HG02981 (cell line): Measurements from ENCODE around the gene TRABD.

Experiments used
- ATAC-seq: cut with Tn5 transposase; IDR thresholded peaks from one replicate; pipeline ENCODE4 v1.9.1; 2021; ENCODE audit warnings: mild to moderate bottlenecking, moderate library complexity; ENCODE audit not compliant: unreplicated experiment

The TRABD gene

GRCh38 chr22:50173311-50173982 is 12.3 kb upstream of the TRABD start:
- no peak for ATAC-seq

- ATAC-seq = no peak
Measured at GRCh38 chr22:50173983-50174355, 11.7 kb upstream of the TRABD start.

DNA sequence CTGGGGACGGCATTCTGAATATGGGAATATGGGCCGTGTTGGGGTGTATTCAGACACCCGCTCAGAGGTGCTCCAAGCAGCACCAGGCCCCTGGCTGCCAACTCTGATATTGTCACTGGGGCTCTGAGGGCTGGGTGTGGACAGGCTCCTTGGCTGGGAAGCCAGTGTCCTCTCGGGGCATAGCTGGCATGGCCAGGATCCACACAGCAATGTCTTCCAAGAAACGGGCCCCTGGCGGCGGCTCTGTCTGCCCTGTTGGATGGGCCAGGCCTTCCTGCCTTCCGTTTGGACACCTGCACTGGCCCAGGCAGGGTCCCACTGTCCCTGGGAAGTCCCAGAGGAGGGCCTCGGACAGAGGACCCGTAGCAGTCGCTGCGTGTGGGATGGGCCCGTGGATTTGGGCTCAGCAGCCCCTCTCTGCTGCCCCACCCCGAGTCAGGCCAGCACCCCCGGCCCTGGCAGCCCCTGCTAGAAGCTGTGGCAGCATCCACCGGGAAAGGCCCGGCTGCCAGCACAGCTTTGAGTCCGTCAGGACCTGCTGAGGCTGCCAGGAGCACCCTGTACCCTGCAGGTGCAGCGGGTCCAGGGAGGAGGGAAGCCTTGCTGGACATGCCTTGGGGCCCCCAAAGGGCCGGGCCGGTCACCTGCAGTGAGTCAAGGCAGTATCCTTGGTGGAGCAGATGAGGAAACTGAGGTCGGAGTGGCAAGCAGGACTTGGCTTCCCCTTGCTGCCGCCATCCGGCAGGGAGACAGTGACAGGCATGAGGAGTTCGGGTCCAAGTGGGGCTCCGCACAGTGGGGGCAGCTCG is 11.1 kb upstream of the TRABD start:
- no peak for ATAC-seq

DNA sequence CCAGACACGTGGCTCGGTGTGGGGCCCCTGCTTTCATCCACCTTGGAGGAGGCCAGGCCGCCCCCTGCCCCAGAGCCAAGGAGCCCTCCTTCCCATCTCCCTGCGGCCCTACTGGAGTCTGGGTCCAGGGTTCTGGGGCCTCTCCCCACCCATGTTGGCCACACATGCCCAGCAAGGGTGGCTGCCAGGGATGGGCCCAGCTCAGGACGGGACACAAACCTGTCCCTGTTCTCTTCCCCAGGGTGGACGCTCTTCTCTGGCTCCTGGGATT is 10.6 kb upstream of the TRABD start:
- ATAC-seq = no peak

DNA sequence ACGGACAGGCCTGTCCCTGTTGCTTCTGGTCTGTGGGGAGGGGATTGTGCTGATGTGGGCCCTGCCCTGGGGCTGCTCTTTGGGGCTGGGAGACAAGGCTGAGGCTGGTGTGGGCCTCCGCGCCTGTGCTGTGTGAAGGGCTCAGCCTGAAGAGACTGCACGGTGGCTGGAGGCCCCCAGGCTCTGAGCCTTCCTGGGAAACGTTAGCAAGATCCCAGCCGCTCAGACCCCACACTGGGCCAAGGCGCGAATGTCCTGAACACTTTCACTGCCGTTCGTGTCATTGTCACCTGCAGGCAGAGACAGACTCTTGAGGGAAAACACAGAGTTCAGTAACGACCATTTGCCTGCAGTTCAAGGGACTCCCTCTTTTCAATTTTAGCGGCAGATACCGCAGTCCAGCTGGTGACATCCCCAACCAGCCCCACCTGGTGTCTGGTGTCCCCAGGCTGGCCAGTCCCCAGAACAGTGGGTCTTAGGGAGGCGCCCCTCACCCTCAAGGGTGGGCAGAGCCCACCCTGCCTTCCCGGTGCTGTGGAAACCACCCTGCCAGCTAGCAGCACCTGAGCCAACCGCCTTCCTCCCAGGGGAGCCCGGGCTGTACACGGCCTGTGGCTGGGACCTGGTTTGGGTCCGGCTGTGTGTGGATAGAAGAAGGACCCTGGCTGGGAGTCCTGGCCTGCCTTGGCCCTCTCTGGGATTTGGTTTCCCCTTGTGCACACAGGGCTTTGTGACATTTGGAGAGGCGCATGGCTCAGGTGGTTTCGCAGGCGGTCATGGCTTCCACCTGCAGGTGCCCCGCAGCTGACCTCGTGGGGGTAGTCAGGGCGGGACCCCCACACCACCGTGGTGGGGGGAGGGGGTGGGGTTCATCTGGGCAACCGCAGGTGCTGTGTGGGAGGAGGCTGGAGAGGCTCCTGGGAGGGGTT is 9.5 kb upstream of the TRABD start:
- no peak for ATAC-seq

DNA sequence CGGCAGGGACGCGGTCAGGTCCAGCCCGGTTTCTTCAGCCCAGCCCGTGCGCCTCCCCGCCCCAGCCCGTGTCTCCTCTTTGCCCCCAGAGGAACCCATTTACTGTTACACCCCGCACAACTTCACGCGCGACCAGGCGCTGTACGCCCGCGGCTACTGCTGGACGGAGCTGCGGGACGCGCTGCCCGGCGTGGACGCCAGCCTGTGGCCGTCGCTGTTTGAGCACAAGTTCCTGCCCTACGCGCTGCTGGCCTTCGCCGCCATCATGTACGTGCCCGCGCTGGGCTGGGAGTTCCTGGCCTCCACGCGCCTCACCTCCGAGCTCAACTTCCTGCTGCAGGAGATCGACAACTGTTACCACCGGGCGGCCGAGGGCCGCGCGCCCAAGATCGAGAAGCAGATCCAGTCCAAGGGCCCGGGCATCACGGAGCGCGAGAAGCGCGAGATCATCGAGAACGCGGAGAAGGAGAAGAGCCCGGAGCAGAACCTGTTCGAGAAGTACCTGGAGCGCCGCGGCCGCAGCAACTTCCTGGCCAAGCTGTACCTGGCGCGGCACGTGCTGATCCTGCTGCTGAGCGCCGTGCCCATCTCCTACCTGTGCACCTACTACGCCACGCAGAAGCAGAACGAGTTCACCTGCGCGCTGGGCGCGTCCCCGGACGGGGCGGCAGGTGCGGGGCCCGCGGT is 8.7 kb upstream of the TRABD start:
- ATAC-seq = no peak

GRCh38 chr22:50177537-50178470 is 7.9 kb upstream of the TRABD start:
- no peak for ATAC-seq

GRCh38 chr22:50178471-50178864 is 7.2 kb upstream of the TRABD start:
- no peak for ATAC-seq

- ATAC-seq = no peak
Measured at GRCh38 chr22:50178871-50179869, 6.5 kb upstream of the TRABD start.

GRCh38 chr22:50179937-50180726 is 5.6 kb upstream of the TRABD start:
- ATAC-seq = no peak

DNA sequence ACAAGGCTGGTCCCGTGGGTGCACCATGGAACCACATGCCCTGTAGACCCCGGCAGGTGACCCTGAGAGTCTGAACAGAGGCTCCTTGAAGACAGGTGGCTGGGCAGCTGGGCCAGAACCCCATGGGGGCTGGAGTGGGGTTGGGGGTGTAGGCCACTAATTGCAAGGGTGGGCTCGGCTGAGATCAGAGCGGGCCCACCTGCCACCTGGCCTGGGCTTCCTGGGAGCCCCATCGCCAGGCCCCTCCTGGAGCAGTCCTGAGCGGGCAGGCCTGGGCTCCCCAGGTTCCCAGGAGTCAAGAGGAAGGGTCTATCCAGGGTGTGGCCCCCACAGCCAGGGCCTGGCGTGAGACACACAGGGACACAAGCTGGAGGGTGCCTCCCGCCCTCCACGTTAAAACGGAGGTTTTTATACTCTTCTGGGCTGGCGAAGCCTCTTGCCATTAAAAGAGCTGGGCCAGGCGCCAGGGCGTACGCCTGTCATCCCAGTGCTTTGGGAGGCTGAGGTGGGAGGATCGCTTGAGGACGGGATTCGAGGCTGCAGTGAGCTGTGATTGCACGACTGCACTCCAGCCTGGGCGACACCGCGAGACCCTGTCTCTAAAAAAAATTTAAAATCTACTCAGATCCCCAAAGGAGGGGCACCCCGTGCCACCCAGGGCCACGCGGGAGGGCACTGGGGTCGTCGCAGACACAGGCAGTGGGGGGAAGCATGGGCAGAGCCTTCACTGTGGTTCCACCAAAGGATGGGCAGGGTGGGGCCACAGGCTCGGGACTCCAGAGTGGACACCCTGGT is 4.8 kb upstream of the TRABD start:
- ATAC-seq = no peak

DNA sequence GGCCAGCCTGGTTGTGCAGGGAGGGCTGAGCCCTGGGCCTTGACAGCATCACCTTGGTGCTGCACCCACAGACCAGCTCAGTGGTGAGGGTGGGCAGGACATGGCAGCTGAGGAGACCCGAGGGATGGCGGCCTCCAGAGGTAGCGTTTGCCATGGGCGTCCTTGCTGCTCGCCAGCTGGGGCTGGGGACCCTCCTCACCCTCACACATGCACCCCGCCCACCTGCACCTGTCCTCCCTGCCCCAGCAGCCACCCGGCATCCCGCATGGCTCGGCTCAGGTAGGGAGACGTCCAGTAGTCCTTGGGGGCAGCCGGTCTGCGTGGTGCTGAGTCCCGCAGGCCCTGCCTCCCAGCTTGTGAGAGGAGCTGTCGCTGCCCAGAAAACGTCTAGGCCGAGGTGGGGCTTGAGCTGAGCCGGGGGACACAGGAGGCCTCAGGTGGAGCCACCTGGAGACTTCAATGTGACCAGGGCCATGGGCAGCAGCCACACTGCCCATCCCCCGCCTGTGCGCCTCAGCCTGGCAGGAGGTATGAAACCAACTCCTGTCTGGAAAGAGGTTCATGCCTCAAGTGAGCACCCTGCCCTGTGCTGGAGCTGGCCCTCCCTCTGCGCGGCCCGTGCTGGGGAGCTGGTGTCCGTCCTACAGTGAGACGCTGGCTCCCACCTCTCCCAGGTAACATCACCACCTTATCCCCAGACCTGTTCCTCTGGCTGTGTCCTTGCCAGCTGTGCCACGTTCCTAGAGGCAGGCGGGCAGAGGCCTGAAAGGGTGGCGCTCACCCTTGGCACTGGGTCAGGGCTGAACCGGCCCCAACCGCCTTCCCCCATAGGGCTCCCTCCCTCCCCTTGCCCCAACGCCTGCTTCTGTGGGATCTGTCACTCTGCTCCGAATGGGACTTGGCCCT is 3.3 kb upstream of the TRABD start:
- ATAC-seq = no peak

GRCh38 chr22:50183141-50183971 is 2.4 kb upstream of the TRABD start:
- no peak for ATAC-seq

GRCh38 chr22:50184004-50184901 is 1.5 kb upstream of the TRABD start:
- ATAC-seq = no peak
